Natural killer cell treated with Interleukin-12 subunit alpha and Interleukin-12 subunit beta and Interleukin-15 and Interleukin-18, amount 100 ng/mL, for 72 hours (primary cell): ENCODE data around the gene ASB11. TPM values are rescaled to one million over a fixed set of nuclear protein-coding genes. Genes with fewer than 3 reads are reported as not detected.
A peak's percentile ranks its signal among the peaks of the same experiment; 100 is the strongest.
"Not testable (repeated sequence)": the region's sequence is repeated elsewhere in the genome, so short reads cannot be mapped to it uniquely, and the experiment has no call there.

ENCODE experiments used
- ATAC-seq, 2 donors: fragments of 150-1000 bp; cut with Tn5 transposase in 1 of 2; sonication (Bioruptor Pico), chemical (Tn5 transposase) in 1 of 2; 2 replicates each; pipeline ENCODE4 v1.10.0; 2021
- DNase-seq: peaks from one replicate; pipeline ENCODE4 v3.0.0; 2022; ENCODE audit warnings: low spot score
- H3K27ac Mint-ChIP-seq, 2 donors: 1 replicate in 1 of 2; 2 replicates in 1 of 2; pipeline ENCODE4 v1.8.0; 2022; ENCODE audit warnings: mixed read lengths in 2 of 2, mild to moderate bottlenecking in 1 of 2, moderate library complexity in 1 of 2
- H3K27me3 Mint-ChIP-seq, 2 donors: 1 replicate in 1 of 2; 2 replicates in 1 of 2; pipeline ENCODE4 v1.8.0; 2022; ENCODE audit warnings: mixed read lengths in 2 of 2
- H3K36me3 Mint-ChIP-seq: one replicate; pipeline ENCODE4 v1.8.0; 2022; ENCODE audit warnings: mixed read lengths
- H3K4me1 Mint-ChIP-seq, 2 donors: 1 replicate in 1 of 2; 2 replicates in 1 of 2; pipeline ENCODE4 v1.8.0; 2022; ENCODE audit warnings: low read depth in 2 of 2, mixed read lengths in 2 of 2, mild to moderate bottlenecking in 1 of 2
- H3K4me3 Mint-ChIP-seq: one replicate; pipeline ENCODE4 v1.8.0; 2022; ENCODE audit warnings: mixed read lengths
- H3K9me3 Mint-ChIP-seq: 2 replicates; pipeline ENCODE4 v1.8.0; 2022; ENCODE audit warnings: mixed read lengths
- total RNA-seq, 2 donors: library from RNA; stranded (reverse); gene quantifications; one replicate each; pipeline ENCODE4 v1.2.3, GENCODE V29; 2022

Gene ASB11
- total RNA-seq, 2 donors from 2014 or later = not detected

GRCh38 chrX:15328131-15328530 lies 12.7 kb upstream of the ASB11 start:
- DNase-seq (no peak), ATAC-seq (no peak)
- no peaks in the 10 kb centered on the region for H3K27me3 Mint-ChIP-seq
- H3K36me3 Mint-ChIP-seq = peaks cover 5% of the 10 kb centered on the region
- peaks cover 2 to 7% of the 10 kb centered on the region in 2 donors for H3K4me1 Mint-ChIP-seq
- H3K27ac Mint-ChIP-seq = no peak overlapping the region
- H3K9me3 Mint-ChIP-seq = no peaks in the 10 kb centered on the region
- H3K4me3 Mint-ChIP-seq = no peak overlapping the region

GRCh38 chrX:15322472-15322871 lies 7.0 kb upstream of the ASB11 start:
- Mint-ChIP-seq H3K36me3 (no peaks in the 10 kb centered on the region), H3K27me3 (no peaks in the 10 kb centered on the region), H3K9me3 (no peaks in the 10 kb centered on the region), H3K4me3 (no peak overlapping the region), H3K4me1 (no peaks in the 10 kb centered on the region), H3K27ac (no peak overlapping the region)
- ATAC-seq (no peak), DNase-seq (no peak)

GRCh38 chrX:15322072-15322471 lies 6.6 kb upstream of the ASB11 start:
- no peaks in the 10 kb centered on the region for H3K36me3 Mint-ChIP-seq
- H3K27ac Mint-ChIP-seq = no peak overlapping the region
- no peaks in the 10 kb centered on the region for H3K9me3 Mint-ChIP-seq
- H3K4me1 Mint-ChIP-seq = no peaks in the 10 kb centered on the region
- DNase-seq = no peak
- H3K27me3 Mint-ChIP-seq = no peaks in the 10 kb centered on the region
- ATAC-seq = no peak
- no peak overlapping the region for H3K4me3 Mint-ChIP-seq

- H3K36me3 Mint-ChIP-seq = no peaks in the 10 kb centered on the region
- no peaks in the 10 kb centered on the region for H3K4me1 Mint-ChIP-seq
- ATAC-seq = no peak
- DNase-seq = no peak
- H3K4me3 Mint-ChIP-seq = no peak overlapping the region
- H3K9me3 Mint-ChIP-seq = no peaks in the 10 kb centered on the region
- H3K27me3 Mint-ChIP-seq = no peaks in the 10 kb centered on the region
- no peak overlapping the region for H3K27ac Mint-ChIP-seq
These were observed 6.0 kb upstream of the ASB11 start for GRCh38 chrX:15321447-15321846.

- H3K36me3 Mint-ChIP-seq = no peaks in the 10 kb centered on the region
- no peak overlapping the region for H3K4me3 Mint-ChIP-seq
- H3K27me3 Mint-ChIP-seq = no peaks in the 10 kb centered on the region
These were observed 4.9 kb upstream of the ASB11 start for GRCh38 chrX:15320297-15320696.

GRCh38 chrX:15319075-15319474 lies 3.6 kb upstream of the ASB11 start:
- H3K4me3 Mint-ChIP-seq = no peak overlapping the region
- H3K27ac Mint-ChIP-seq = no peak overlapping the region
- ATAC-seq (no peak), DNase-seq (no peak)
- no peaks in the 10 kb centered on the region for H3K4me1 Mint-ChIP-seq
- H3K36me3 Mint-ChIP-seq = no peaks in the 10 kb centered on the region
- no peaks in the 10 kb centered on the region for H3K27me3 Mint-ChIP-seq
- no peaks in the 10 kb centered on the region for H3K9me3 Mint-ChIP-seq

More at GRCh38 chrX:15320297-15320696, 4.9 kb upstream of the ASB11 start:
- no peak overlapping the region for H3K27ac Mint-ChIP-seq
- ATAC-seq = no peak
- H3K4me1 Mint-ChIP-seq = no peaks in the 10 kb centered on the region
- DNase-seq = no peak
- H3K9me3 Mint-ChIP-seq = no peaks in the 10 kb centered on the region

- no peak overlapping the region for H3K27ac Mint-ChIP-seq
- no peaks in the 10 kb centered on the region for H3K36me3 Mint-ChIP-seq
- ATAC-seq (no peak), DNase-seq (no peak)
- H3K27me3 Mint-ChIP-seq = peaks cover 0 to 3% of the 10 kb centered on the region in 2 donors
- H3K9me3 Mint-ChIP-seq = no peaks in the 10 kb centered on the region
- no peak overlapping the region for H3K4me3 Mint-ChIP-seq
- no peaks in the 10 kb centered on the region for H3K4me1 Mint-ChIP-seq
These were observed 968 bp downstream of the ASB11 start for GRCh38 chrX:15314472-15314871.

GRCh38 chrX:15311119-15311518 lies 4.3 kb downstream of the ASB11 start:
- no peak for ATAC-seq
- Mint-ChIP-seq H3K27ac (no peak overlapping the region), H3K4me1 (no peaks in the 10 kb centered on the region), H3K4me3 (no peak overlapping the region), H3K27me3 (peaks cover 0 to 12% of the 10 kb centered on the region in 2 donors), H3K9me3 (no peaks in the 10 kb centered on the region), H3K36me3 (no peaks in the 10 kb centered on the region)
- no peak for DNase-seq

- no peak for DNase-seq
- no peaks in the 10 kb centered on the region for H3K9me3 Mint-ChIP-seq
- no peak overlapping the region for H3K27ac Mint-ChIP-seq
- no peak overlapping the region for H3K4me3 Mint-ChIP-seq
- H3K36me3 Mint-ChIP-seq = no peaks in the 10 kb centered on the region
- no peaks in the 10 kb centered on the region for H3K4me1 Mint-ChIP-seq
- peaks cover 0 to 16% of the 10 kb centered on the region in 2 donors for H3K27me3 Mint-ChIP-seq
- ATAC-seq = no peak
These were observed 5.3 kb downstream of the ASB11 start for GRCh38 chrX:15310117-15310516.

- H3K27ac Mint-ChIP-seq, H3K9me3 Mint-ChIP-seq, H3K36me3 Mint-ChIP-seq, ATAC-seq, H3K4me3 Mint-ChIP-seq, H3K4me1 Mint-ChIP-seq, DNase-seq: not testable (repeated sequence)
- peaks cover 0 to 17% of the 10 kb centered on the region in 2 donors for H3K27me3 Mint-ChIP-seq
These were observed 9.5 kb downstream of the ASB11 start for GRCh38 chrX:15305899-15306298.

- Mint-ChIP-seq H3K36me3 (no peaks in the 10 kb centered on the region), H3K27me3 (peaks cover 0 to 12% of the 10 kb centered on the region in 2 donors), H3K4me3 (no peak overlapping the region), H3K9me3 (no peaks in the 10 kb centered on the region), H3K27ac (peak overlapping the region in 1 of 2 donors; percentile 44), H3K4me1 (no peaks in the 10 kb centered on the region)
- DNase-seq (no peak), ATAC-seq (peak; percentile 79 to 82)
These were observed 13.5 kb downstream of the ASB11 start for GRCh38 chrX:15301924-15302323.

GRCh38 chrX:15299941-15300851 lies 15.2 kb downstream of the ASB11 start:
- DNase-seq = no peak
- no peaks in the 10 kb centered on the region for H3K36me3 Mint-ChIP-seq
- H3K27me3 Mint-ChIP-seq = peaks cover 0 to 6% of the 10 kb centered on the region in 2 donors
- ATAC-seq = no peak
- no peak overlapping the region for H3K27ac Mint-ChIP-seq
- no peaks in the 10 kb centered on the region for H3K9me3 Mint-ChIP-seq
- no peaks in the 10 kb centered on the region for H3K4me1 Mint-ChIP-seq
- no peak overlapping the region for H3K4me3 Mint-ChIP-seq

GRCh38 chrX:15298780-15299179 lies 16.7 kb downstream of the ASB11 start:
- Mint-ChIP-seq H3K36me3 (no peaks in the 10 kb centered on the region), H3K27me3 (peaks cover 0 to 6% of the 10 kb centered on the region in 2 donors), H3K27ac (no peak overlapping the region), H3K4me1 (no peaks in the 10 kb centered on the region), H3K9me3 (no peaks in the 10 kb centered on the region), H3K4me3 (no peak overlapping the region)
- DNase-seq (no peak), ATAC-seq (no peak)

GRCh38 chrX:15298201-15298600 lies 17.2 kb downstream of the ASB11 start:
- H3K27me3 Mint-ChIP-seq = peaks cover 0 to 6% of the 10 kb centered on the region in 2 donors
- no peaks in the 10 kb centered on the region for H3K9me3 Mint-ChIP-seq
- no peak overlapping the region for H3K27ac Mint-ChIP-seq
- no peaks in the 10 kb centered on the region for H3K4me1 Mint-ChIP-seq
- no peaks in the 10 kb centered on the region for H3K36me3 Mint-ChIP-seq
- no peak for ATAC-seq
- no peak overlapping the region for H3K4me3 Mint-ChIP-seq
- no peak for DNase-seq
